GF-D8 (cell line): ENCODE results near the gene DHRSX.
"Not testable (repeated sequence)": the region's sequence is repeated elsewhere in the genome, so short reads cannot be mapped to it uniquely, and the experiment has no call there.

Experiments
- DNase-seq: peaks from one replicate; lab custom pipeline; 2025; lab: John Stamatoyannopoulos, UW

DHRSX gene, protein sequence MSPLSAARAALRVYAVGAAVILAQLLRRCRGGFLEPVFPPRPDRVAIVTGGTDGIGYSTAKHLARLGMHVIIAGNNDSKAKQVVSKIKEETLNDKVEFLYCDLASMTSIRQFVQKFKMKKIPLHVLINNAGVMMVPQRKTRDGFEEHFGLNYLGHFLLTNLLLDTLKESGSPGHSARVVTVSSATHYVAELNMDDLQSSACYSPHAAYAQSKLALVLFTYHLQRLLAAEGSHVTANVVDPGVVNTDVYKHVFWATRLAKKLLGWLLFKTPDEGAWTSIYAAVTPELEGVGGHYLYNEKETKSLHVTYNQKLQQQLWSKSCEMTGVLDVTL

DNA sequence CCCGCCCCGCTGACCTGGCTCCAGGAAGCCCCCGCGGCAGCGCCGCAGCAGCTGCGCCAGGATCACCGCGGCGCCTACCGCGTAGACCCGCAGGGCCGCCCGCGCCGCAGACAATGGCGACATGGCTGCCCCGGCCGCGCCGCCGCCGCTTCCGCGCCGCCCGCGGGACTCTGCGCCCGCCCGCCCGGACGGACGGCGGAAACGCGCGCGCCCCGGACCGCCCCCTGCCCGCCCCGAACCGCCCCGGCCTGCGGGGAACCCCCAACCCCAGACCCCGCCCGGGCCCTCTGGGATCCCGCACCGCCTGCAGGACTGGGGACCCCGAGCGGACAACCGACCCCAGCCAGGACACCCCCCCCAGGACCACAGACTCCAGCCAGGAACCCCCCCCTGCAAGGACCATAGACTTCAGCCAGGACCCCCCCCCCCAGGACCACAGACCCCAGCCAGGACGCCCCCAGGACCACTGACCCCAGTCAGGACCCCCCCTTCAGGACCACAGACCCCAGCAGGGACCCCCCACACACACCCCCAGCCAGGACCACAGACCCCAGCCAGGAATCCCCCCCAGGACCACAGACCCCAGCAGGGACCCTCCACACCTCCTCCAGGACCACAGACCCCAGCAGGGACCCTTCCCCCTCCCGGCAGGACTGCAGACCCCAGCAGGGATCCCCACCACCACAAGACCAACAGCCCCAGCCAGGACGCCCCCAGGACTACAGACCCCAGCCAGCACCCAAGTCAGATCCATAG, at the start of gene DHRSX, which contains the start of gene ZBED1:
DHRSX (minus strand) TSS at position 174 of the 756 bp plus-strand sequence; CDS start at position 123, 51 bp downstream.
ZBED1 (minus strand) TSS at position 174 of the 756 bp plus-strand sequence. CDS start 10,257 bp downstream, outside the sequence.
- no peak for DNase-seq

DNA sequence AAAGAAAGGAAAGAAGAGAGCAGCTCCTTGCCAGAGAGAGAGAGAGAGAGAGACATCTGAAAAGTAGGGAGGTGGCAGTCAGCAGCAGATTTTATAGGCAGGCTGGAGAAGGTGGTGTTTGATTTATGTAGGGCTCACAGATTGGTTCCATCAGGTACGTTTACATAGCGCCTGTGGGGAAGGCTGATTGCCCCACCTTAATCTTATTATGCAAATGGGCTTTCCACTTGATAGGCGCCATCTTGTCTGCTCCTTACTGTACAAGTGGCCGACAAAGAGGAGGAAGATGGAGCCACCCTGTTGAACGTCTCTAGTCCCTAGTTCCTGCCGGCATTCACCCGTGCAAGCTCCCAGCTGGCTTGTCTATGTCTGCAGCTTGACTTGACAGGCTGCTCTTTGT, 49.1 kb upstream of the DHRSX start:
- DNase-seq = no peak

DNA sequence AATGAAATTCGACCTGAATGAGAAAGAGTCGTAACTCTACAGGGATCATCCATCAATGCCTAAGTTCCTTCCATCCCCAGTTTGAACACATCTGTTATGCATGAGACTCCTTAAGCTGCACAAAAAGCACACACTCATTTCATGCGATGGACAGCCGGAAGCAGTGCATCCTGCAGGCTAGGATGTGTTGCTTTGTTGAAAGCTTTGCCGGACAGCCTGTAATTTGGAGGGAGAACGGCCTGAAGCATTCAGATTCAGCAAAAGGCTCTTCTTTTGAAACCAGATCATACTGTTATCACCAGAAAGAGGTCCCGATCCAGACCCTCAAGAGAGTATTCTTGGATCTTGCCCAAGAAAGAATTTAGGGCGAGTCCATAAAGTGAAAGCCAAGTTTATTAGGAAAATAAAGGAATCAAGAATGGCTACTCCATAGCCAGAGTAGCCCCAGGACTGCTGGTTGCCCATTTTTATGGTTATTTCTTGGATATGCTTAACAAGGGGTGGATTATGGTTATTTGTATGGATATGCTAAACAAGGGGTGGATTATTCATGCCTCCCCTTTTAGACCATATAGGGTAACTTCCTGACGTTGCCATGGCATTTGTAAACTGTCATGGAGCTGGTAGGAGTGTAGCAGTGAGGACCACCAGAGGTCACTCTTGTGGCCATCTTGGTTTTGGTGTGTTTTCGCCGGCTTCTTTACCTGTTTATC, 48.1 kb upstream of the DHRSX start:
- no peak for DNase-seq

DNA sequence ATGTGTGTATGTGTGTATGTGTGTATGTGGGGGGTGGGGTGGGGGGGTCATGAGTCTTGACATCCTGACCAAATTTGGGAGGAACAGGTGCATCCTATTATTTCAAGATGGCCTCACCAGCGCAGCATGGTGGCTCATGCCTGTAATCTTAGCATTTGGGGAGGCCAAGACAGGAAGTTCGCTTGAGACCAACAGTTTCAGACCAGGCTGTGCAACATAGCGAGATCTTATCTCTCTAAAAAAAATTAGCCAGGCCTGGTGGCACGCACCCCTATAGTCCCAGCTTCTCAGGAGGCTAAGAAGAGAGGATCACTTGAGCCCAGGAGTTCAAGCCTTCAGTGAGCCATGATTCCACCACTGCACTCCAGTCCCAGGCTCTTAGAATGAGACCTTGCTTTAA, 47.0 kb upstream of the DHRSX start:
- peak; percentile 82 for DNase-seq

DNA sequence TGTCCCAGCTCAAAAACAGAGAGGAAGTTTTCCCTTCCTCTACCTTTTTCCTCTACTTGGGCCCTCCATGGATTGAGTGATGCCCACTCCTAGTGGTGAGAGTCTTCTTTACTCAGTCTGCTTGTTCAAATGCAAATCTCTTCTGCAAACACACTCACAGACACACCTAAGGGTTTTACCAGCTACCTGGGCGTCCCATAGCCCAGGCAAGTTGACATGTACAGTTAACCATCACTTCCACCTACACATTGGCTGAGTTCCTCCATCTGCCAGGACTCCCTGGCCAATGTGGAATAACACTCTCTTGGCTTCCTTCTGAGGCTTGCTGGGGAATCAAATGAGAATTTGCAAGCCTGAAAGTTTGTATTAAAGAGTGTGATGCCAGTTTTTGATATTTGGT, 45.7 kb upstream of the DHRSX start:
- DNase-seq = no peak

DNA sequence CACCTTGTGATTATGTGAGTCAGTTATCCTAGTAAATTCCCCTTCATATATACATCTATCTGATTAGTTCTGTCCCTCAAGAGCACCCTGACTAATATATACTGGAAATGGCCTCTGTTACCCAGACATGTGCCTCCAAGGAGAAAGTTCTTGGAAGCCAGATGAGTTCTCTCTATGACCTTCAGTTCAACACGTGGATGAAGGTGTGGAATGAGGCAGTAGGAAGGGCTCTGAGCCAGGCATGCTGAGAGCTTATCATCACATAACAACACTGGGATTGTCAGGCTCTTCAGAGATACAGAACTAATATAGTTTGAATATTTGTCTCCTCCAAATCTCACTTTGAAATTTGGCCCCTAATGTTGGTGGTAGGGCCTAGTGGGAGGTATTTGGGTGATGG, 44.4 kb upstream of the DHRSX start:
- no peak for DNase-seq

DNA sequence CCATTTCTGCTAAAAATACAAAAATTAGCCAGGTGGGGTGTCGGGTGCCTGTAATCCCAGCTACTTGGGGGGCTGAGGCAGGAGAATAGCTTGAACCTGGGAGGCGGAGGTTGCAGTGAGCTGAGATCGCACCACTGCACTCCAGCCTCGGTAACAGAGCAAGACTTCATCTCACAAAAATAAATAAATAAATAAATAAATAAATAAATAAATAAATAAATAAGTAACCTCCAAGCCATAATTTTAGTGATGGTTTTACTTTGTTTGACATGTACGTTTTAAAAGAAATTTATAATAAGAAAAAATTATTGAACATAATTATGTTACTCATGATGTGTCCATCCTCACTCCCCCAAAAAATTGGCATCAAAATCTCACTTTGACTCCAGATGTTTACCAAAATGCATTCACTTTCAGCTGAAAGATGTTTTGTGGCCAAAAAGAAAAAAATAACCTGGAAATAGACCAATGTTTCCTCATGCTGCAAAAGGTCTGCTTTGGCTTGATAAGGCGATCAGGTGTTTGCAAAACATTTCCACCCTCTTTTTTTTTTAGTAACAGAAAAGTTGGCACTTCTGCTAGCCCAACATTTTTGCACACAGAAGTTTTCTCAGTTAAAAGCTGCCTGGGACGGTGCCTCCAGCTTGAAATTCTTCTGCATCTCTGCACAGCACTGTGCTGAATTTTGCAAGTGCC, 42.2 kb upstream of the DHRSX start:
- DNase-seq = peak; percentile 59

DNA sequence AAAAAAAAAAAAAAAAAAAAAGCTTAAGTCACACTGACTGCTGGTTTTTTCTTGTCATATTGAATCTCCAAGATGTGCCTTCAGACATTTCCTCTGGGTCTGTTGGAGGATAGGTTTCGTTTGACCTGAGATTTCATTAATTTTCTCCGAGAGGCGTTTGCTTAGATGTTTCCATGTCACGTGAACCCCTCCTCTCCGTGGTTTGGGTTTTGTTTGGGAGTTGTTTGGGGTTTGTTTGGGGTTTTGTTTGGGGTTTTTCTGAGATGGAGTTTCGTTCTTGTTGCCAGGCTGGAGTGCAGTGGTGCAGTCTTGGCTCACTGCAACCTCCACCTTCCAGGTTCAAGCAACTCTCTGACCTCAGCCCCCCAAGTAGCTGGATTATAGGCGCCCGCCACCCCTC, 40.8 kb upstream of the DHRSX start:
- no peak for DNase-seq

DNA sequence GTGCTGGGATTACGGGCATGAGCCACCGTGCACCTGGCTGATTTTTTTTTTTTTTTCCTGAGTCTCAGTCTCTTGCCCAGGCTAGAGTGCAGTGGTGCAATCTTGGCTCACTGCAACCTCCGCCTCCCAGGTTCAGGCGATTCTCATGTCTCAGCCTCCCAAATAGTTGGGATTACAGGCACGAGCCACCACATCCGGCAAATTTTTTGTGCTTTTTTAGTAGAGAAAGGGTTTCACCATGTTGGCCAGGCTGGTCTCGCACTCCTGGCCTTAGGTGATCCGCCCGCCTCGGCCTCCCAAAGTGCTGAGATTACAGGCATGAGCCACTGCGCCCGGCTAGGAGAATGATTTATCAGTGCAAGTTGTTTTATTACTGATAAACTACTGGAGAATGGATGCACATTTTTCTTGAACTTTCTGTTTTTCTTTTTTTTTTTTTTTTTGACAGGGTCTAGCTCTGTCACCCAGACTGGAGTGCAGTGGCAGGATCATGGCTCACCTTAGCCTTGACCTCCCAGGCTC, 39.7 kb upstream of the DHRSX start:
- DNase-seq = no peak

DNA sequence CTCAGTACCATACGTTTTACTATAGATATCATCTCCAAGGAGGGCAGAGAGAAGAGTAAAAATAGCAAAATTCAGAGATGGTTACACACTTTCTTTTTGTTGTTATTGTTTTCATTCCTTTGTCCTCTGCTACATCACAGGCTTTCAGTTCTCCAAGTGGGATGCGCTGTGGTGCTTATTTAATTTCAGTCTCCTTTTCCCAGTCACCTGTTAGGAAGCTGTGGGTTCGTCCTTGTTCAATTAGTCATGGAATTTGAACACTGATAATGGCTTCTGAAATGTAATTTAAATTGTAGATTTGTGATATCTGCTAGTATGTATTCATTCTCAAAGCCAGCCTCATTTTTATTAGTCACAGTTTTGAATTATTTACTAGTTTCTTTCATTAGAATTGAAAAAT, 38.8 kb upstream of the DHRSX start:
- DNase-seq = no peak

DNA sequence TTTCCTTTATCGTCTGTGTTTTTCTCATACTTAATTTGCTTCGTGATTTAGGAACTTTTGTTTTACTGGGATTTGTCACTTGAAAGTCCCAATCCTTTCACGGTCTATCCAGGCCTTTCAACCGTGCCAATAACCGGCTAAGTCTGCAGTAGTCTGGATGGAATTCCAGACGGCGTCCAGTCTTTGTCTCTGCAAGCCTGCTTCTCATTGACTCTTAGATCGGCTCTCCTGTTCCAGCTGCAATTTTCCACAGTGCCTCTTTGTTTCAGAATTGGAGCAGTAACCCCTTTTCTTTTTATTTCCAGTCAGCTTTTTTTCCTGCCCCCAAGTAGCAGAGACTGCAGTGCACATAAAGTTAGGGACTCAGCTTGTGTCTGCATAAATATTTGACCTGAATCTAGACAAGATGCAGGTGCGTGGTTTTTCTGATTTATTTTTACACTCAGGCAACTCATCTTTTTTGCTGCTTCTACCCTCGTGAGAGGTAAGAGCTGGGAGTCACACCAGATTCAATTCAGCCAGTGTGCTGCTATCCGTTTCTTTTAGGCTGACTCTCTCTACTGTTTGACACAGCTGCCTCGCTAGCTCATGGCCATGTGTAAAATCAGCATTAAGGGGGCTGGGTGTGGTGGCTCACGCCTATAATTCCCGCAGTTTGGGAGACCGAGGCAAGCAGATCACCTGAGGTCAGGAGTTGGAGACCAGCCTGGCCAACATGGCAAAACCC, 37.4 kb upstream of the DHRSX start:
- no peak for DNase-seq

DNA sequence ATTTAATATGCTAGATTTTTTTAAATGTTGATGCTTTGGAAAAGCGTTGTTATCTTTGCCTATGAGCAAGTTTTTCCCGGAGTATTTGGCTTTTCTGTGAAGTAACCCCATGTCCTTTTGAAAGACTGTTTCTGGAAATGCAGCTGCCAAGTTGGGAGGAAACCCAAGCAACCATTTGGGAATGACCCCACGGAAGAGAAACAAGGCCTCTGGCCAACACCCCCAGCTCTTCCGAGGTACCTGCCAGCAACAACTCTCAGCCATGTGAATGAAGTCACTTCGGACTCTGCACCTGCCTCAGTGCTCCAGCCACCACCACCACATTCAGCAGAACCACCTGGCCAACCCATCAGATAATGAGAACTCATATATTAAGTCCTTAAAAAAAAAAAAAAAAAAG, 36.2 kb upstream of the DHRSX start:
- no peak for DNase-seq

DNA sequence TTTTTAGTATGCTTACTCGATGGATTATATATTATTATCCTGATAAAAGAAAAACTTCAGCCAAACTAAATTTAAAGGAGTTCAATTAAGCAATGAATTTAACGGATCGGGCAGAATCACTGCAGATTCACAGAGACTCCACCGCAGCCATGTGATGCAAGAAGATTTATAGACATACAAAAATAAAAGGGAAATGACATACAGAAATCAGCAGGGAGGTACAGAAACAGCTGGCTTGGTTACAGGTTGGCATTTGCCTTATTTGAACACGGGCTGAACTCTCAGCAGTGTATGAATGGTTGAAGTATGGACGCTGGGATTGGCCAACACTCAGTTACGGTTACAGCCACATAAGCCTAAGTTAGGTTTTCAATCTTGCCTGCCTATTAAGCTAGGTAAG, 35.4 kb upstream of the DHRSX start:
- DNase-seq = peak; percentile 32

DNA sequence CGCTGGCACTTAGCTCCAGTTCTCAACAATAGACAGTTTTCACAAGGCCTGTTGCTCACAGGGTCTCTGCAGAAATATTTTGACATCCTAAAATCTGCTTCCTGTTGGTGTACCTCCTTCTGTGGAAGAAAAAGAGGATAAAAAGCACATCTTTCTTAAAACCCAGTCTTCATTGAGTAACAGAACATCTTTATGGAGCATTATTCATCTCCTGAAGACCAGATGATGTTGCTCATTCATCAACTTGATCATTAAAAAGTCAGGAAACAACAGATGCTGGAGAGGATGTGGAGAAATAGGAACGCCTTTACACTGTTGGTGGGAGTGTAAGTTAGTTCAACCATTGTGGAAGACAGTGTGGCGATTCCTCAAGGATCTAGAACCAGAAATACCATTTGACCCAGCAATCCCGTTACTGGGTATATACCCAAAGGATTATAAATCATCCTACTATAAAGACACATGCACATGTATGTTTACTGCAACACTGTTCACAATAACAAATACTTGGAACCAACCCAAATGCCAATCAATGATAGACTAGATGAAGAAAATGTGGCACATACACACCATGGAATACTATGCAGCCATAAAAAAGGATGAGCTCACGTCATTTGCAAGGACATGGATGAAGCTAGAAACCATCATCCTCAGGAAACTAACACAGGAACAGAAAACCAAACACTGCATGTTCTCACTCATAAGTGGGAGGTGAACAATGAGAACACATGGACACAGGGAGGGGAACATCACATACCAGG, 33.7 kb upstream of the DHRSX start:
- not testable (repeated sequence) for DNase-seq

DNA sequence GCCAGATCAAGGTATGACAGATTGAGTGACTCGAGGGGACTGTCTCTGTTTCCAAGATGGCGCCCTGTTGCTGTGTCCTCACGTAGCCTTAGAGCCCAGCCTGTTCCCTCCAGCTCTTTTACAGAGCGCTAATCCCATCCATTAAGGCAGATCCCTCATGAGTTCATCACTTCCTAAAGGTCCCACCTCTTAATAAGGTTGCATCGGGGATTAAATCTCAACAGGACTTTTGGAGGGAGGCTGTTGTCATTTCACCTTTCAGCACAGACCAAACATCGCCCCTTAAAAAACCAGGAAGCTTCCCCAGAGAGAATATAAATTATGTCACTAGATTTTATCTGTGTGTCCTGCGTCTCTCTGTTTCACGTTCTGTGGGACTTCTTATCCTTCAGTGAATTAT, 32.6 kb upstream of the DHRSX start:
- DNase-seq = no peak

DNA sequence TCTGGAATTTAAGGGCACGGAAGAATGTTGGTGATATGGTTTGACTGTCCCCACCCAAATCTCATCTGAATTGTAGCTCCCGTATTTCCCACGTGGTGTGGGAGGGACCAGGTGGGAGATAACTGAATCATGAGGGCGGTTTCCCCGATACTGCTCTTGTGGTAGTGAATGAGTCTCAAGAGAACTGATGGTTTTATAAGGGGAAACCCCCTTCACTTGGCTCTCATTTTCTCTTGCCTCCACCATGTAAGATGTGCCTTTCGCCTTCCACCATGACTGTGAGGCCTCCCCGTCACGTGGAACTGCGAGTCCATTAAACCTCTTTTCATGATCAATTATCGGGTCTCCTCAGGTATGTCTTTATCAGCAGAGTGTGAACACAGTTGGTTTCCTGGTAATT, 25.6 kb upstream of the DHRSX start:
- DNase-seq = no peak

DNA sequence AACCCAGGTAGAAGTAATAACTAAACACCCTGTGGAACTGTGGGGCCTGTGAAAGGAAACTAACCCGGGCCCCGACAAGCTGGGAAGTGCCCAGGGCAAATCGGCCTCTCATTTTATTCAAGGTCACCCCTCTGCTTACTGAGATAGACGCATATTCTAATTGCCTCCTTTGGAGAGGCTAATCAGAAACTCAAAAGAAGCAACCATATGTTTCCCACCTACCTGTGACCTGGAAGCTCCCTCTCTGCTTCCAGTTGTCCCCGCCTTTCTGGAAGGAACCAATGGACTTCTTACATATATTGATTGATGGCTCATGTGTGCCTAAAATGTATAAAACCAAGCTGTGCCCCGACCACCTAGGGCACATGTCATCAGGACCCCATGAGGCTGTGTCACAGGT, 23.1 kb upstream of the DHRSX start:
- DNase-seq = no peak

DNA sequence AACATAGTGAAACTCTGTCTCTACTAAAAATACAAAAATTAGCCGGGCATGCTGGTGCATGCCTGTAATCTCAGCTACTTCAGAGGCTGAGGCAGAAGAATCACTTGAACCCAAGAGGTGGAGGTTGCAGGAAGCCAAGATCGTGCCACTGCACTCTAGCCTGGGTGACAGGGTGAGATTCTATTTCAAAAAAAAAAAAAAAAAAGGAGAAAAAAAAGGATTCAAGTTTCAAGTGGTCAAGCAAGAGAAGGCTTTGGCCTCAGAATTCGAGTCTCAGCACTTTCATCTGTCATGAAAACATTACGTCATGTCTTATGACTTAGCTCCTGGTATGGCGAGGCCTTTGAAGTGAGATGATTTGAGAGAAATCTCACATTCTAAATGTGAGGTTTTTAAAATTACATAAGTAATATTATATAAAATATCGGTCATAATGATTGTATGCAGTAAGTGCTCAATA, 21.2 kb upstream of the DHRSX start:
- DNase-seq = no peak

DNA sequence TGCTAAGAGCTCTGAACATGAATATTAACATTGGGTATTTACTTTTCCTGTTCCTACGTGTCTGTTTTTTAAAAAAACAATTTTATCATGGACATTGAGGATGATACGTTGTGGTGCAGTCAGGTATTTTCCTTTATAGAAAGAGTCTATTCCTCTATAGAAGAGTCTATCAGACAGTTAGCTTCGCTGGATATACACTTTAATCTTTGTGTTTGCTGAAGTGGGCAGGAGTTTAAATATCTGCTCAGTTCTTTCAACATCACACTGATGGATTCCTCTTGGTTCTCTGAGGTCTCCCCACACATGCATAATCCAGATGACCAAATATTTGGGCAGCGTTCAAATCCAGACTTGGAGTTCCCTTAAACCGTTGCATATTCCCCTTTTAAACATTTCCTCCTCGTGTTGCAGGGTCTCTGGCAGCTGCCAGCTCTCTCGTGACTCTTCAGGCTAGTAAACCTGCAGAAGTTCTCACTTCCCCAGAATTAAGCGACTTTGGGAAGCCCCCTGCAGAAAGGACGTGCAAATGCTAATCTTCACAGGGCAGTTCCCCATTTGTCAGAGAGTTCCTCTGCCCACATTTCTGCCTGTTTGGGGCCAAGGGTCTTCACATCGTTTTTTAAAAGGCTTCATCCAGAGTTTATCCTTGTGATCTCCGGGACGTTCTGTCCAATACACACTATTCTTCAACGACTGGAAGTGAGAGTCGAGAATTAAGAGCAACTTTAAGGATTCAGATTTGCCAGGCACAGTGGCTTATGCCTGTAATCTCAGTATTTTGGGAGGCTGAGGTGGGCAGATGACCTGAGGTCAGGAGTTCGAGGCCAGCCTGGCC, 20.5 kb upstream of the DHRSX start:
- DNase-seq = no peak
